NCI-H82 (cell line): ENCODE data around the gene ABCA6.

ENCODE experiments used
- DNase-seq: peaks from one replicate; lab custom pipeline; 2025; lab: John Stamatoyannopoulos, UW

ABCA6 gene

GRCh38 chr17:69046121-69046807 lies 95.4 kb downstream of the ABCA6 start:
- DNase-seq = peak; percentile 83

- peak; percentile 55 for DNase-seq
These were observed 96.0 kb downstream of the ABCA6 start for GRCh38 chr17:69045646-69046045.

GRCh38 chr17:69044371-69044770 lies 97.3 kb downstream of the ABCA6 start:
- no peak for DNase-seq

GRCh38 chr17:69043098-69043734 lies 98.5 kb downstream of the ABCA6 start:
- DNase-seq = no peak

- no peak for DNase-seq
These were observed 99.4 kb downstream of the ABCA6 start for GRCh38 chr17:69042308-69042707.

- no peak for DNase-seq
These were observed 109.9 kb downstream of the ABCA6 start for GRCh38 chr17:69031839-69032238.

GRCh38 chr17:69030169-69030568 lies 111.5 kb downstream of the ABCA6 start:
- DNase-seq = no peak
